Activated CD8-positive, alpha-beta memory T cell treated with anti-CD3 and anti-CD28 coated beads for 36 hours (primary cell): ENCODE results near the gene NLRX1. TPM values are rescaled to one million over a fixed set of nuclear protein-coding genes. Genes with fewer than 3 reads are reported as not detected.
"Not testable (repeated sequence)": the region's sequence is repeated elsewhere in the genome, so short reads cannot be mapped to it uniquely, and the experiment has no call there.

Experiments
- CTCF ChIA-PET: fragments of 350-600 bp; sonication (Branson Sonifier 250); formaldehyde crosslinking; loops from one replicate; lab custom pipeline; 2021; ENCODE audit warnings: antibody characterized with exemption; lab: Charles Lee
- POLR2A ChIA-PET: fragments of 350-600 bp; sonication (Branson Sonifier 250); formaldehyde crosslinking; loops from one replicate; lab custom pipeline; 2021; ENCODE audit warnings: antibody characterized with exemption; lab: Charles Lee
- total RNA-seq, 2 experiments: library from RNA; stranded (reverse); gene quantifications; one replicate each; pipeline ENCODE4 v1.2.3, GENCODE V29; 2021

The NLRX1 gene, protein sequence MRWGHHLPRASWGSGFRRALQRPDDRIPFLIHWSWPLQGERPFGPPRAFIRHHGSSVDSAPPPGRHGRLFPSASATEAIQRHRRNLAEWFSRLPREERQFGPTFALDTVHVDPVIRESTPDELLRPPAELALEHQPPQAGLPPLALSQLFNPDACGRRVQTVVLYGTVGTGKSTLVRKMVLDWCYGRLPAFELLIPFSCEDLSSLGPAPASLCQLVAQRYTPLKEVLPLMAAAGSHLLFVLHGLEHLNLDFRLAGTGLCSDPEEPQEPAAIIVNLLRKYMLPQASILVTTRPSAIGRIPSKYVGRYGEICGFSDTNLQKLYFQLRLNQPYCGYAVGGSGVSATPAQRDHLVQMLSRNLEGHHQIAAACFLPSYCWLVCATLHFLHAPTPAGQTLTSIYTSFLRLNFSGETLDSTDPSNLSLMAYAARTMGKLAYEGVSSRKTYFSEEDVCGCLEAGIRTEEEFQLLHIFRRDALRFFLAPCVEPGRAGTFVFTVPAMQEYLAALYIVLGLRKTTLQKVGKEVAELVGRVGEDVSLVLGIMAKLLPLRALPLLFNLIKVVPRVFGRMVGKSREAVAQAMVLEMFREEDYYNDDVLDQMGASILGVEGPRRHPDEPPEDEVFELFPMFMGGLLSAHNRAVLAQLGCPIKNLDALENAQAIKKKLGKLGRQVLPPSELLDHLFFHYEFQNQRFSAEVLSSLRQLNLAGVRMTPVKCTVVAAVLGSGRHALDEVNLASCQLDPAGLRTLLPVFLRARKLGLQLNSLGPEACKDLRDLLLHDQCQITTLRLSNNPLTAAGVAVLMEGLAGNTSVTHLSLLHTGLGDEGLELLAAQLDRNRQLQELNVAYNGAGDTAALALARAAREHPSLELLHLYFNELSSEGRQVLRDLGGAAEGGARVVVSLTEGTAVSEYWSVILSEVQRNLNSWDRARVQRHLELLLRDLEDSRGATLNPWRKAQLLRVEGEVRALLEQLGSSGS
- 10 to 100 TPM; 18.2 TPM for total RNA-seq

DNA sequence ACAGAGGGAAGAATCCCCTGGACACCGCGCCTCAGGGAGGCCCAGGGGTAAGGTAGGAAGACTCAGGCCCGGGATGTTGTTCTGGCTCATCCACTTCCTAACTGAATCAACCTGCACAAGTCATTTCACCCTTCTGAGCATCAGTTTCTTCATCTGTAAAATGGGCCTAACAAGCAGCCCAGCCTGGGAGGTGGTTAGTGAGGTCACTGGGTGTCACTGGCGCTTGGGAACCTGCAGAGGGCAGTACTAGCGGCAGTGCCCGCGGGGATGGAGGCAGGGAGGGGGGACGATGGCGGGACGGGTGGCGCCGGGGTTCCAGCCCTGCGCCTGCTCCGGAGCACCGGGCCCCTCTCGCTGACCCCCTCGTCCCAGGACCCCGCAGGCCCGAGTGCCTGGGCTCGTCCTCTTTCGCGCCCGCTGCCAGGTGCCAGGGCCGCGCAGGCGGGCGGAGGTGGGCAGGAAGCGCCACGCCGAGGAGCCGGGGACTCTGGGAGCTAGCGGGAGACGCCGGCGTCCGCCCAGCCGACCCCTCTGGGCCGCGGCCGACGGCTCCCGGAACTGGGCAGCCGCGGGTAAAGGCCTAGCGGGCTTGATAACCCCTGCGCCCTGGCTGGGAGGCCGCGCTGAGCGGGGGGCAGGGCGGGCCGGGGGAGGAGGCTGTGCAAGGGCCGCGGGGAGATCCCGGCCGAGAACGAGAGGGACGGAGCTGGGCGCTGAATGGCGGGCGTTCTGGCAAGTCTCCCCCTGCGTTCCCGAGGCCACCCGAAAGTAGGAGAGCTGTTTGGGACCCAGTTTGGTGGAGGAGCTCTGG, at the start of gene NLRX1:
NLRX1 (plus strand) TSS at position 255 of the 811 bp plus-strand sequence. CDS start 2,679 bp downstream, outside the sequence.
- ChIA-PET CTCF (interaction anchor here (0.6 to 1.8 kb wide), 16 partner anchors 11 to 232 kb away, joined by 3 to 10 read pairs (median 4); partner anchors contain the start of genes ABCG4, C2CD2L, CBL and HINFP), POLR2A (interaction anchor here (0.6 to 1.2 kb wide), 8 partner anchors 10 to 140 kb away, joined by 3 to 6 read pairs (median 4); partner anchors contain the start of genes CBL and VPS11)

DNA sequence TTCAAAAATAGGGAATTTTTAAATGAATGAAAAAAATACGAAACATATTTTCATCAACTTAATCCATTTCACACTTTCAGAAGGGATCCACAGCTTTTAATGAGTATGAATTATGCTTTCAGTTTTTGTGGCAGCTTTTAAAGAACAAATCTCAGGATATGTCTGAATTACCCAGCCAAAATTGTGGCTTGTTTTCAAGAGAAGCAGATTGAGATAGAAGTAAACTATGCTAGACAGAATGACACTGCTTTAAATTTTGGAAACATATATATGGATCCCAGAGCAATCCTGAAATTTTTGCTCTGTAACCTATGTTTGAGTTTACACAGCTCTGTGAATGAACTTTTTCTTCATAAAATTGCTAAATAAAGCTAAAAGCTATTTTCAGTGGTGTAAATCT, 49.6 kb upstream of the NLRX1 start:
- CTCF ChIA-PET, result interaction anchor here (0.7 to 1.4 kb wide), 2 partner anchors 12 to 121 kb away, joined by 3 to 4 read pairs; partner anchors contain the start of genes C2CD2L and CENATAC
- POLR2A ChIA-PET, result interaction anchor here (0.5 to 0.7 kb wide), 3 partner anchors 17 to 105 kb away, joined by 3 to 4 read pairs (median 3); no protein-coding TSS in a partner anchor

DNA sequence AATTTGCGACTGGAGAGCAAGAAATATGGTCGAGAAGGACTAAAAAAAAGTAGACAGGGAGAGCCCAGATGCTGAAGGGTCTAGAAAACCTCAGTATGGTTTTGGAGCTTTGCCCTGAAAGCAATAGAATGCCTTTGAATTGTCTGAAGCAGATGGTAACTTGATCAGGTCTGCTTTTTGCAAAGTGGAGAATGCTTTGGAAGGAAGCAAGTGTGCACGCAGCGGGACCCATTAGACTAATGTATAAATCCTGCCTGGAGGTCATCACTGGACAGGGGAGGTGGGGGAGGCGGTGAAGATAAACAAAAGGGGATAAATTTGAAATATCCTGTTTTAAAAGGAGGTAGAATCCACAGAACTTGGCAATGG, 47.9 kb upstream of the NLRX1 start:
- ChIA-PET POLR2A (interaction anchor here (0.7 to 1.8 kb wide), 4 partner anchors 8 to 18 kb away, joined by 3 to 8 read pairs (median 6); partner anchors contain the start of genes C2CD2L and DPAGT1), CTCF (interaction anchor here (1.5 kb wide), 2 partner anchors 14 to 49 kb away, joined by 4 read pairs; partner anchors contain the start of genes C2CD2L and NLRX1)

DNA sequence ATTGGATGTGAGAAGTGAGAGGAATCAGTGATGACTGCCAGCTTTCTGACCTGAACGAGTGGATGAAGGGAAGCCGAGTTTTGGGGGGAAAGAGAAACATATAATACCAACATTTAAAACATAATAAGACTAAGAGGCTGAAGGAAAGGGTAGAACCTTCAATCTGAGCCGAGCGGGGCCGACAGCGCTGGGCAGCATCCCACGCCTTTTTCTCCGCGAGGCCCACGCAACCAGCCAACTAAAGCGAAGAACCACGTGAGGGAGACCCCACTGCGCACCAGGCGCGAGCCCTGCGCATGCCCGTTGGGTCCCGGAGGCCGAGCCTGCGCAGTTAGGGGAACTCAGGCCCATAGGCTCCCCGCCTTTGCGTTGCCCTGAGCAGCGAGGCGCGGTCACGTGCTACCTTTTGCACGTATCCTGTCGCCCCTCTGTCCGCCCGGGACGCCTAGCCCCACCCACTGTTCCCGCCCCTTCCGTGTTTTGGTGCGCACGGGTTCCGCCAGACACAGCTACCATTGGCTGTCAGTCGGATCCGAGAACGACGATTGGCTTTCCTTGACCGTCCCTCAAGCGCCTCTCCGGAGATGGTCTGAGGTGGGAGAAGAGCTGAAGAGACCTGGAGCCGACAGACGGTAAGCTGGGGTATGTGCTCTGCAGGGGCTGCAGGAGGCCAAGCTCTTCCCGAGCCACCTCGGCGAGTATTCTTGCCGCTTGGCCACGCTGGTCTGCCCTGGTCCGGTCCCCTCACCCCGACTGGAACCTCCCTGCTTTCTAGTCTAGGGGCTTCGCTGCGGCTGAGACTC, 47.3 kb upstream of the NLRX1 start, which contains the start of gene HINFP:
HINFP (plus strand) TSS at position 573 of the 803 bp plus-strand sequence. CDS start 5,365 bp downstream, outside the sequence.
- POLR2A ChIA-PET, result interaction anchor here (0.6 to 1.8 kb wide), 7 partner anchors 9 to 108 kb away, joined by 3 to 8 read pairs (median 5); partner anchors contain the start of genes C2CD2L, DPAGT1 and VPS11
- CTCF ChIA-PET, result interaction anchor here (1.5 kb wide), 2 partner anchors 14 to 48 kb away, joined by 4 read pairs; partner anchors contain the start of genes C2CD2L and NLRX1

DNA sequence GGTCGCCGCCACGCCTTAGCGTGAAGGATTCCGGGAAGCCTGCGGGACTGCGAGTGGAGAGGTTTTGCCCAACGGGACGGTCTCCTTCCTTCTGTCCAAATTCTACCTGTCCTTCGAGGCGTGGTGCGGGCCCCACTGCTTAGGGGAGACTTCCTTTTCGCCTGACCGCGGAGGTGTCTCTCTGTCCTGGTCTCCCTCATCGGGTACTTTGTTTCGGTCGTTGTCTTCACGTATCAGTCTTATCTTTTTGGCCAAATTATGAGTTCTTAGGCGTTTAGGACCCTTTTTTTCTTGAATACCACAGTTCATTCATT, 46.8 kb upstream of the NLRX1 start:
- ChIA-PET CTCF (interaction anchor here (1.5 kb wide), 2 partner anchors 15 to 47 kb away, joined by 4 read pairs; partner anchors contain the start of genes C2CD2L and NLRX1), POLR2A (interaction anchor here (0.6 to 1.8 kb wide), 7 partner anchors 9 to 84 kb away, joined by 3 to 8 read pairs (median 4); partner anchors contain the start of genes C2CD2L, DPAGT1 and VPS11)

DNA sequence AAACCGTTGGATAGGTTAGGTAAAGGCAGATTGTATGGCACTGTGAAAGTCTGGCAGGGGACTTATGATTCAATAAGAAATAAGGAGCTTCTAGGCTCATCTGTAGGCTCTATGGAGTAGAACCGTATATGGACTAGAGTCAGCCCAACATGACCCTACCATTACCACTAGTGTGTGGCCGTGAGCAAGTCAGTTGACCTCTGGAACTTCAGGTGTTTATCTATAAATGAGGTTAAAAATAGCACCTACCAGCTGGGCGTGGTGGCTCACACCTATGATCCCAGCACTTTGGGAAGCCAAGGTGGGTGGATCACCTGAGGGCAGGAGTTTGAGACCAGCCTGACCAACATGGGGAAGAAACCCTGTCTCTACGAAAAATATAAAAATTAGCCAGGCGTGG, 42.7 kb upstream of the NLRX1 start:
- ChIA-PET POLR2A (interaction anchor here (0.6 kb wide), 1 partner anchor 11 kb away, joined by 6 read pairs; no protein-coding TSS in a partner anchor), CTCF (no interaction called here)

DNA sequence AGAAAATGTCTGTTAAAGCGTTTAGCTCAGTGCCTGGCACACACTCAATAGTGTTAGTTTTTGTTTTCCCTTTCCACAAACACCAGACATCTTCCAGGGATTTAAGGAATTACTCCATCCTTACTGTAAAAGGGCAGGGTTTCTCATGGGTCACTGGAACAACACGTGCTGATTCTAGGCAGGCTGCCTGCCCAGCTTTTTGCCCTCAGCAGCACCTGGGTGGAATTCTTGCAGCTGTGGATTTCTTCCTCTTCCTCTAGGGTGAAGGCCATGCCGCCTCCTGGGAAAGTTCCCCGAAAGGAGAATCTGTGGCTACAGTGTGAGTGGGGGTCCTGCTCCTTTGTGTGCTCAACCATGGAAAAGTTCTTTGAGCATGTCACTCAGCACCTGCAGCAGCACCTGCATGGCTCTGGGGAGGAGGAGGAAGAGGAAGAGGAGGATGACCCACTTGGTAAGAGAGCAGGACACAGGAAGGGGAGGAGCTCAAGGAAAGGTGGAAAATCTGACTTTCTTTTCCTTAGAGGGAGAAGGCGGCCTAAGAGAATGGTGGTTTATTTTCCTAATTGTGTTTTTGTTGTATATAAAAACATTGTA, 41.8 kb upstream of the NLRX1 start:
- POLR2A ChIA-PET, result interaction anchor here (0.6 kb wide), 2 partner anchors 115 to 322 kb away, joined by 3 to 7 read pairs; no protein-coding TSS in a partner anchor
- CTCF ChIA-PET, result interaction anchor here (0.8 to 1.1 kb wide), 2 partner anchors 17 to 197 kb away, joined by 3 read pairs; no protein-coding TSS in a partner anchor

DNA sequence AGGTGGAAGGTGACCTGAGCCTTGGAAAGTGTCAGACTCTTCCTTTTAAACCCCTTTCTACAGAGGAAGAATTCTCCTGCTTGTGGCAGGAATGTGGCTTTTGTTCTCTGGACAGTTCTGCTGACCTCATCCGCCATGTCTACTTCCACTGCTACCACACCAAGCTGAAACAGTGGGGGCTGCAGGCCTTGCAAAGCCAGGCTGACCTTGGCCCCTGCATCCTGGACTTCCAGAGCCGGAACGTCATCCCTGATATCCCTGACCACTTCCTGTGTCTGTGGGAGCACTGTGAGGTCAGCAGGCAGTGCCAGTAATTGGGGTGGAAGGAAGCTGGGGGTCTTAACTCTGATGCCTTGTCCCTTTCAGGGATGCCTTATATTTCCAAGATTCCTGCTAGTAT, 37.9 kb upstream of the NLRX1 start:
- POLR2A ChIA-PET, result no interaction called here
- CTCF ChIA-PET, result interaction anchor here (1.8 kb wide), 1 partner anchor 66 kb away, joined by 5 read pairs; no protein-coding TSS in a partner anchor

DNA sequence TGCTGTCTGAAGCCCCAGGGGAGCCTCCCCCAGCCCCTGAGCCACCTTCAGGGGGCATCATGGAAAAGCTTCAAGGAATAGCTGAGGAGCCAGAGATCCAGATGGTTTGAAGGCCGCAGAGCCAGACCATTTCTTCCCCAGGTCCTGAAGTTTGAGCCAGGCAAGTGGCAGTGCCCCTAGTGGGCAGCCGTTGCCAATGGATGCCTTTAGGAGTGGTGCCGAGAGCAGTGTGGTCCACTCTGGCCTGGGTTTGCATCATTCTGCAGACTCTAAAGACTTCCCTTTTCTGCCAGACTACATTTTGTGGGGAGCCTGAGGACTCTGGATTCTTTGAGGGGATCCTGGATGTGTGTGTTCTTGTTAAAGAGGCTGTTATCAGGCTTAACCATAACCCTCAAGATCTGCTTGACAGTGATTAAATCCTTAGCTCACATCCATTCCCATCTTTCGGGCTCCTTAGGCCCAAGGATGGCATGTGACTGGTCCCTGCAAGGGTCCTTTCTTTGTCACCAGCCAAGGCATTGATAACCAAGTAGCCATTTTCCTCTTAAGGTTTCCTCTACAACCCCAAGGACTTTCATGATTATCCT, 34.0 kb upstream of the NLRX1 start:
- POLR2A ChIA-PET, result no interaction called here
- CTCF ChIA-PET, result interaction anchor here (1.0 to 1.5 kb wide), 2 partner anchors 20 to 32 kb away, joined by 3 to 4 read pairs; no protein-coding TSS in a partner anchor

DNA sequence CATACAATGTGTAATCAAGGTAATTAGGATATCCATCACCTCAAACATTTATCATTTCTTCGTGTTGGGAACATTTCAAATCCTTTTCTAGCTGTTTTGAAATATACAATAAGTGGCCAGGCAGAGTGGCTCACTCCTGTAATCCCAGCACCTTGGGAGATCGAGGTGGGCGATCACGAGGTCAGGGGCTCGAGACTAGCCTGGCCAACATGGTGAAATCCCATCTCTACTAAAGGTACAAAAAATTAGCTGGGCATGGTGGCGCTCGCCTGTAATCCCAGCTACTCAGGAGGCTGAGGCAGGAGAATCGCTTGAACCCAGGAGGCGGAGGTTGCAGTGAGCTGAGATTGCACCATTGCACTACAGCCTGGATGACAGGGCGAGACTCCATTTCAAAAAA, 29.2 kb upstream of the NLRX1 start:
- CTCF ChIA-PET, result interaction anchor here (0.8 kb wide), 1 partner anchor 11 kb away, joined by 3 read pairs; no protein-coding TSS in a partner anchor
- POLR2A ChIA-PET, result not testable (repeated sequence)

DNA sequence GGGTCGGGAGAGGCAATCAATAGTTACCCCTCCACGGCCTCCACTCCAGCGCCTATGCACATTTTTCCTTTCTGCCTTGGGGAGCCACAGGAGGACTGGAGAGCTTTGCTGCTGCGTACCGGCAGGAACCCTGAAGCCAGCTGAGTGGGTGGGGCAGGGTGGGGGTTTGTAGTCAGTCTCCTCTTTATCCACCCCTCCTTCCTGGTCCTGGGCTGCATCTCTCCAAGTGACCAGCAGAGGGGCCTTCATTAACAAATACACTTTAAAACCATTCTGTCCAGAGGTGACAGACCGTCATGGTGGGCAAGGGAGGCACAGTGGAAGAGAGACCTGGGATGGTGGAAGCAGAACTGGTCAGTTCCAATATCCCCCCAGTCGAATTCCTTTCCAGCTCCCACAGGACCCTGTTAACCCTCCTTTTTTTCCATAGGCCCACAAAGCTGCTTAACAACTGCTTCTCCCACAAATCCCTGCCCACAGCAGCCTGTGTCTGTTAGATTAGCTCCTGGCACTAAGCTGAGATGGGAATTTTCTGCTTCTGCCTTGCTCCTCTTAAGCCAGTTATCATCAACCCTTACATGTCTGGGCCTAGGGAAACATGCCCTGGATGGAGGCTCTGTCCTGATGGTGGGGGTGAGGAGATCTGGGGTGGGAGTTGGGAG, 23.6 kb upstream of the NLRX1 start:
- POLR2A ChIA-PET, result no interaction called here
- CTCF ChIA-PET, result no interaction called here

DNA sequence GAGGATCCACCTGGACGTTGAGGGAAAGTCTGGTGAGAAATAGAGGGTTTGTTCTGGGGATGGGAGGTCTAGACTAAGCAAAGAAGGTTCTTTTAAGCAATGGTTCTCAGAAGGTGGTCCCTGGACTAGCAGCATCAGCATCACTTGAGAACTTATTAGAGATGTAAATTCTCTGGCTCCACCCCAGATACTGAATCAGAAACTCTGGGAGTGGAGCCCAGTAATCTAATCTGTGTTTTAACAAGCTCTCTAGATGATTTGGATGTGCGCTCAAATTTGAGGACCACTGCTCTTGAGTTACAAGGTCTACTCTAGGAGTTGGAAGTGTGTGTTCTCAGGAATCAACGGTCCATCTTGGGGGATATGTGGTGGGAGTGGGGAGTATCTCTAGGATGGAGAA, 23.0 kb upstream of the NLRX1 start:
- ChIA-PET CTCF (no interaction called here), POLR2A (no interaction called here)

DNA sequence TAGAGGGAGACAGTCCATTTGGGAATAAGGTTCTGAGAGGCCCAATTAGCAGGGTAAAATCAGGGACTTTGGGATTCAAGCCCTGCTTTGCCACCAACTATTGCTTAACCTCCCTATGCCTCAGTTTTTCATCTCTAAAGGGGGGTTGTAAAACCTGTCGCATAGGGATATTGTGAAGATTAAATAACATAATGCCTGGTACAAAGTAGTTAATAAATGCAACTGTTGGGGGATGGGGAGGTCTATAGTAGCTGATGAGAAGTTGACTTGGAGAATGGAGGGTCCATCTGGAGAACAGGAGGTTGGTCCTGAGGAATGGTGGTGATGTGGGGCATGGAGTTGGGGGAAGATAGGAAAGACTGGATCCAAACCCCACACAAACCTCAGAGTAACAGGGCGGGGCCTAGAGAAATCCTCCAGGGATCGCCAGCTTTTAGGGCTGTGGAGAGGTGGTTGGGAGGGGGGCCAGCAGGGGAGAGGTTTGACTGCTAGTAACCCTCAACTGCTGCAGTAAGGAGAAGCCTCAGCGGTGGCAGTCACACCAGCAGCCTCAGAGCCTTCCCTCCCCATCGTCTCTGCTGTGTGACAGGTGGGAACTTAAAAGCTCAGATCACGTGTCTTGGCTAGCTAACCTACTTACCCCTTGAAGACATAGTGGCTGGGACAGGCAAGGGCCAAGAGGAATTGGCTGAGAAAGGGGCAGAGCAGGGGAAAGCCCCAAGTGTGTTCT, 20.8 kb upstream of the NLRX1 start:
- ChIA-PET POLR2A (no interaction called here), CTCF (interaction anchor here (0.7 kb wide), 2 partner anchors 49 to 115 kb away, joined by 3 read pairs; no protein-coding TSS in a partner anchor)

DNA sequence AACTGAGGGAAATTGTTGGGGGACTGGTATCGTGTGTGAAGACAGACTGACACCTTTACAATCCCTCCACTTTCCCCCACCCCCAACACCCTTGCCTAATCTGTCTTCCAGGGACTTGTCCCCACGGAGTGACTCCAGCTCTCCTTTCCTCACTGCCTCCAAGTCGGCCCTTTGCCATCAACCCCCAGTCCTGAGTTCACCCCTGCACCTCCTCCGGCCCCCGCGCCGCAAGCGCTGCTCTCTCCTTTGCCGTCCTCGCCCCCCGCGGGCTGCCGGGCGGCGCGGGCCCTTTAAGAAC, 19.9 kb upstream of the NLRX1 start:
- POLR2A ChIA-PET, result no interaction called here
- CTCF ChIA-PET, result interaction anchor here (1.0 to 1.1 kb wide), 2 partner anchors 13 to 21 kb away, joined by 3 to 5 read pairs; no protein-coding TSS in a partner anchor
